AML-193 (cell line): ENCODE measurements around the gene KIAA0232.
"Not testable (repeated sequence)": the region's sequence is repeated elsewhere in the genome, so short reads cannot be mapped to it uniquely, and the experiment has no call there.

Experiments used
- DNase-seq, 2 experiments: peaks; one replicate each; lab custom pipeline; 2025; lab: John Stamatoyannopoulos, UW

KIAA0232 gene

DNA sequence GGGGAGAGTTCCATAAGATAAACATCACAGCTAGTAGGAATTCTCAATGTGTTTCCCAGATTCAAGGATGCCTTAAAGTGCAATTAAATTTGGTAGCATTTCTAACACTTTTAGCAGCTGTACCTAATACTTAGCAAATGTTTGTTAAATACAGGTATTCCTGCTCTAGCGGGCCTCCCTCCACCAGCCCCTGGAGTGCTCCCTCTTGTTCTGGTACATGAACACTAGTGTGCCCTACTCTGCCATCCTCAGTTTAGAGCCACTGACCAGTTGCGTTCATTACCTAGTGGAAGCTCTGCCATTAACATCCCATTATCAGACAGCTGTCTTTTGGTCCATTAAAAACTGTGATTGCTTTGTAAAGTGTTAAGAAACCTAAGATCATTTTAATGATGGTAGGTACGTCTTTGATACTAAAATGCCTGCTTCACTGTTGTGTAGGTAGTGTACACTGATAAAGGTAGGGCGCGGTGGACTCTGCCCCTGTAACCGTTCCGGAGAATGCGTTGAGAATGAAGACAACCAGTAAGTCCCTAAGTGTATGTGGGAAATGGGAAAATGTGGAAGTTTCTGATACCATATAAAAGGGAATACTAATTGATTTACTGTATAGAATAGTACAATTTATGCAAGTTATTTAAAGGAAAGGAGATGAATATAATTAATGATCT is 21.7 kb downstream of the KIAA0232 start:
- no peak for DNase-seq

- peak; percentile 52 to 57 for DNase-seq
Measured at GRCh38 chr4:6806924-6807626, 24.5 kb downstream of the KIAA0232 start.

DNA sequence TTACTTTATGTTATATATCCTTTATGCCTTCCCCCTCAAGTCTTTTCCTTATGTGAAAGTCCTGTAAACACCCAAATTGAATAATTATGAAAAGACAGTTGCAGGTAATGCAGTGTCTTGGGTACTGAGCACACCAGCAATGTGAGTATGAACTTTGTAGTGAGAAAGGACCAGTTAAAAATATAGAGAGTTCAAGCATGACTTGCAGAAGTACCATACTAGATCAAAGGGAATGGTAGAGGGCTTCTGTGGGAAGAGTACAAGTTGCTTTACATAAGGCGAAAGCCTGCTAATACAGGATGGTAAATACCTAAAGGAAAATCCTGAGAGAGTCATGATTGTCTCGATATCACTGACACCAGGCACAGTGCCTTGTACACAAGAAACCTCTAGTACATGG is 25.7 kb downstream of the KIAA0232 start:
- no peak for DNase-seq

DNA sequence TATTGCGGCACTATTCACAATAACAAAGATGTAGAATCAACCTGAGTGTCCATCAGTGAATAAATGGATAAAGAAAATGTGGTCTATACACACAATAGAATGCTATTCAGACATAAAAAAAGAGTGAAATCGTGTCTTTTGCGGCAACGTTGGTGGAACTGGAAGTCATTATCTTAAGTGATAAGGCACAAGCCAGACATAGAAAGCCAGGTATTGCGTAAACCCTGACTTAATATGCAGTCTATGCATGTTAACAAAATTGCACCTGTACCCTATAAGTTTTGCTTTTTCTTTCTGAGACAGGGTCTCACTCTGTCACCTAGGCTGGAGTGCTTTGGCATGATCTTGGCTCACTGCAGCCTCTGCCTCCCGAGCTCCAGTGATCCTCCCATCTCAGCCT is 28.6 kb downstream of the KIAA0232 start:
- DNase-seq = no peak

GRCh38 chr4:6812766-6813165 is 30.2 kb downstream of the KIAA0232 start:
- DNase-seq = peak; percentile 28 to 37

GRCh38 chr4:6813725-6814124 is 31.2 kb downstream of the KIAA0232 start:
- no peak for DNase-seq

GRCh38 chr4:6815029-6815836 is 32.7 kb downstream of the KIAA0232 start:
- no peak for DNase-seq

- no peak for DNase-seq
Measured at GRCh38 chr4:6819295-6819694, 36.8 kb downstream of the KIAA0232 start.

- DNase-seq = no peak
Measured at GRCh38 chr4:6820695-6821094, 38.2 kb downstream of the KIAA0232 start.

GRCh38 chr4:6824071-6824470 is 41.5 kb downstream of the KIAA0232 start:
- DNase-seq = no peak

DNA sequence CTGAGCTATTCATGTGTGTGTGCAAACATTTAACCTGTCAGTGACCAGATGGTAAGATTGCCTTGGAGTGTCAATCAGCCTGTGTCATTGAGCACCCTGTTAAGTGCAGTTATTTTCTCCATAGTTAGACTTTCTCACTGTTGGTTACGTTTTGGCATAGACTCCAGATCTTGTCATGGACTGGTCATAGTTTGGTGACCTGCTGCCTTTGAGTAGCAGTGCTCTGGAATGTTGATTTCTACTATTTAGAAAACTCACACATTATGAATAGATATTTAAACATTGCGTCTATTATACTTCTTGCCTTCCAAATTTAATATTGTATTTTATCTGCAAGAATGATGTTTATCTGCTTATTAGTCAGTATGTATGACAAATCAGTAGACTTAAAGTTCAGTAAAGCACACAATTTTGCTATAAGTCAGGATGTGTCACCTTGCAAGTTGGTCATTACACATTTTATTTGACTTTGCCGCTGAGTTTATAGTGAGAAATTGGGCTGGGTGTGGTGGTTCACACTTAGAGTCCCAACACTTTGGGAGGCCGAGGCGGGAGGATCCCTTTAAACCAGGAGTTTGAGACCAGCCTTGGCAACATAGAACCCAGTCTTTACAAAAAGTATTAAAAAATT is 42.4 kb downstream of the KIAA0232 start:
- DNase-seq = no peak

GRCh38 chr4:6825403-6825802 is 42.9 kb downstream of the KIAA0232 start:
- no peak for DNase-seq

DNA sequence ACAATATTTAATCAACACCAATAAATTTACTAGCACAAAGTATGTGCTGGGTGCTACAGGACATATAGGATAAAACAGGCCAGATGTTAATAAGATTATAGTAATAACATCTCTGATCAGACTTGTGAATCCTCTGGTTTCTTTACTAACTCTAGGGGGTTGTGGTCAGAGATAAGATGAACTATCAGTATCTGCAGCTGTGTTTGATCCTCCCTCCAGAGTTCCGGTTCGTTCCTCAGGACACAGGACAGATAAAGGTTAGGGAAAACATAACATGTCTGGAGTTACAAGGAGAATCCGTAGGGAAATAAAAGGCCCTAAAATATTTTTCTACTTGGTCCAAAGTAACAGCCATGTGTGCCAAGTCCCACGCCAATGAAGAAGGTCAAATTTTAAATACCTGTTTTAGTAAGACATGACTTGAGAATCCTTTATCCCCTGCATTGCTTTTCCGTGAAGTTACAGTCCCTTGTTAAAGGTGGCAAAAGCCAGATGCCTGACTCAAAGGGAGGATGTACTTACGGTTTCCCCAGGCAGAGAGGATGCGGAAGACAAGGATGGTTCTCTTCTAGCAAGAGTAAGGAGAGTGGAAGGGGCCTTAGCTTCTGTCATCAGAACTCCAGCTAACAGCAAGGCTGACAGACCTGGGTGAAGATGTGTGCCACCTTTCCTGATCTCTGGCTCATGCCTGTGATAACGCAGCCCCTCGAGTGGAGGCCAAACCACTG is 44.4 kb downstream of the KIAA0232 start:
- no peak for DNase-seq

DNA sequence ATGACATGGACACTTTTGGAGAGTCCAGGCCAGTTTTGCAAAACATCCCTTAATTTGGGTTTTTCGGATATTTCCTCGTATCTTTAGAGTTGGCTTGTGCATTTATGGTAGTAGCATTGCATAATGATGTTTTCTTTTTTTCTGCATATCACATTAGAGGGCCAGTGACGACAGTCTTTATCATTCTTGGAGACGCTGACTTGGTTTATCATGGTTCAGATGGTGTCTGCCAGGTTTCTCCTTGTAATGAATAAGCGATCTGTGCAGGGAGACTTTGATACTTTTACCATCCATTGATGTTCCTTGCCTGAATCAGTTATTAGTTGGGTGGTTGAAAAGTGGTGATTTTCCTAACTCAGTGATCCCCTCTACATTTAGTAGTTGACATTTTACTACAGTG is 46.6 kb downstream of the KIAA0232 start:
- no peak for DNase-seq

DNA sequence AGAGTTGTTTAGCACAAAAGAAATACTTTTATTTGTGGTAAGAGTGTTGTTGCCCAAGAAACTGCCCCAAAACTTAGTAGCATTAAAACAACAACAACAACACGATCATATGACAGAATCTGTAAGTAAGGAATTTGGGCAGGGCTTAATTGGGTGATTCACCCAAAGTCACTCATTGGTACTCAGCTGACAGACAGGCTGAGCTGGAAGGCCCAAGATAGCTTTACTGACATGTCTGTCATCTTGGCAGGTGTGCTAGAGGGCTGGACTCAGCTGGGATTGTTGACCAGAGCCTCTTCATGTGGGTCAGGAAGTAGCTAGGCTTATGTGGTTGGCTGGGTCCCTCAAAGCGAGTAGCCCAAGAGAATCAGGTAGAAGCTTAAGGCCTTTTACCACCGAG is 52.3 kb downstream of the KIAA0232 start:
- no peak for DNase-seq

GRCh38 chr4:6835616-6836015 is 53.1 kb downstream of the KIAA0232 start:
- DNase-seq = not testable (repeated sequence)

- not testable (repeated sequence) for DNase-seq
Measured at GRCh38 chr4:6837106-6837505, 54.6 kb downstream of the KIAA0232 start.

DNA sequence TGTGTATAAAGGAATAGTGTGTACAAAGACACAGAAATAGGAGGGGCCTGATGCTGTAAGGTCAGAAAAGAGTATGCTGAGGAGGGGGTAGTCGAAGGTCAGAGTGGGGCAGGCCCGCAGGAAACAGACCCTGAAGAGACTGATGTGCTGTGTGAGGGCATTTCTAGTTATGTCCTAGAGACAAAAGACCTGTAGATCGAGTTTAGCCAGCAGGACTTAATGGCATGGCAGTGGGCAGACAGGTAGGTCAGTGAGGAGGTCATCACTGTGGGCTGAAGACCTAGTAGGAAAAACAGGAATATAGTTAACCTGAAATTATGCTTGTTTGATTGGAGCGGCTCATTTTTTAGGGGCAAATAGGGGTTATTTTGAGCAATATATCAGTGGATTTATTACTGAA is 57.1 kb downstream of the KIAA0232 start:
- DNase-seq = no peak

GRCh38 chr4:6840062-6840976 is 57.8 kb downstream of the KIAA0232 start:
- DNase-seq = no peak

DNA sequence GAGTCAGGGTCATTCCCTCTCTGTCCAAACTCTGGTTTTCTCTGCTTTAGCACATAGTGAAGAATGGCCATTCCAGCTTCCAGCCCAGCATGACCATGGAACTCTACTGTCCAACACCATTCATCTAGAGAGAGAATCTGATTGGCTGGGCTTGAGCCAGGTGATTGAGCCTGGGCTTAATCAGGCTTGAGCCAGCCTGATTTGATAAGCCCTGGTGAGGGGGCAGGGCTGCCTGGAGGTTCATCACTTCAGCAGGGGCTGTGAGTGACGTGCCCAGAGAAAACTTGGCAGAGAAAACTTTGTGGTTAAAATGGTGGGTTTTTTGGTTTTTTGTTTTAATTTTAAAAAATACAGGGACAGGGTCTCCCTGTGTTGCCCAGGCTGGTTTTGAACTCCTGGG is 62.5 kb downstream of the KIAA0232 start:
- no peak for DNase-seq

GRCh38 chr4:6845574-6845973 is 63.0 kb downstream of the KIAA0232 start:
- DNase-seq = no peak
